K562 (cell line): ENCODE measurements around the gene FAM20B. TPM values are rescaled to one million over a fixed set of nuclear protein-coding genes. Genes with fewer than 3 reads are reported as not detected.

Experiments used
- ATAC-seq: fragments of 200-7000 bp; cut with Tn5 transposase; 3 replicates; pipeline ENCODE4 v1.9.1; 2020; ENCODE audit warnings: moderate library complexity
- BruUV-seq: library from RNA; stranded (reverse); fragments of 400-500 nt; replicated peaks from 2 replicates; lab custom pipeline; 2021; lab: Mats Ljungman, UMichigan
- CTCF ChIA-PET: fragments of 300-600 bp; formaldehyde crosslinking; extraction: SDS; loops from one replicate; lab custom pipeline; 2021; ENCODE audit warnings: low intra/inter-chr PET ratio; lab: Yijun Ruan, JAX
- POLR2A ChIA-PET: fragments of 300-600, 350-650 bp; sonication (Branson Sonifier 250); formaldehyde crosslinking; extraction: SDS; loops from one replicate; lab custom pipeline; 2021; ENCODE audit warnings: antibody characterized with exemption, inconsistent platforms; lab: Yijun Ruan, JAX
- DNase-seq, 4 experiments: peaks; one replicate each; pipeline versions ENCODE4 v3.0.0 to v3.0.0-alpha.2; 2011 to 2018; ENCODE audit warnings: low spot score in 3 of 4, mixed read lengths in 3 of 4; ENCODE audit errors: extremely low read depth in 1 of 4
- FAIRE-seq: peaks from 2 replicates; lab custom pipeline; 2011; peaks lifted over from hg19 to GRCh38; lab: Jason Lieb, UNC
- H2AFZ ChIP-seq: 2 replicates; pipeline ENCODE4 v1.6.0; 2011; ENCODE audit warnings: low read depth, low read length, control low read depth, inconsistent platforms
- H3K27ac ChIP-seq: fragments of 200-600 bp; 3 replicates; pipeline ENCODE4 v1.8.0; 2011; ENCODE audit warnings: low read depth, mild to moderate bottlenecking, control low read depth, inconsistent platforms, low read length, moderate library complexity, mixed read lengths; ENCODE audit errors: extremely low read depth
- H3K27me3 ChIP-seq, 2 experiments: fragments of 300-600 bp in 1 of 2; 2 replicates in 1 of 2; 3 replicates in 1 of 2; pipeline versions ENCODE4 v1.6.0 to v1.8.0; 2011; ENCODE audit warnings: inconsistent platforms in 2 of 2, low read length in 2 of 2, mild to moderate bottlenecking in 1 of 2, mixed read lengths in 1 of 2, moderate library complexity in 1 of 2; ENCODE audit not compliant: control insufficient read depth in 2 of 2, insufficient read depth in 2 of 2
- H3K36me3 ChIP-seq: fragments of 300-600 bp; 3 replicates; pipeline ENCODE4 v1.8.0; 2011; ENCODE audit warnings: mild to moderate bottlenecking, low read length, inconsistent platforms; ENCODE audit not compliant: control insufficient read depth, insufficient read depth
- H3K4me1 ChIP-seq, 2 experiments: fragments of 200-600 bp in 1 of 2; replicated peaks in 1 of 2; 2 replicates in 1 of 2; 3 replicates in 1 of 2; pipeline versions ENCODE4 v1.5.1 to v1.8.0; 2011; ENCODE audit warnings: inconsistent platforms in 2 of 2, low read length in 2 of 2, mild to moderate bottlenecking in 1 of 2, mixed read lengths in 1 of 2, moderate library complexity in 1 of 2; ENCODE audit not compliant: control insufficient read depth in 2 of 2, insufficient read depth in 2 of 2
- H3K4me2 ChIP-seq: 2 replicates; pipeline ENCODE4 v1.6.1; 2011; ENCODE audit warnings: low read length, control low read depth, inconsistent platforms, mixed read lengths; ENCODE audit not compliant: insufficient read depth
- H3K4me3 ChIP-seq: fragments of 200-600 bp; sonication (generic), shearing (Covaris generic); 2 replicates; pipeline ENCODE4 v1.5.1; 2016; ENCODE audit warnings: control low read depth, inconsistent platforms
- H3K79me2 ChIP-seq: fragments of 200-600 bp; 3 replicates; pipeline ENCODE4 v1.8.0; 2011; ENCODE audit warnings: low read length, inconsistent platforms; ENCODE audit not compliant: control insufficient read depth, insufficient read depth
- H3K9ac ChIP-seq, 2 experiments: 2 replicates each; pipeline versions ENCODE4 v1.6.0 to v1.6.1; 2011; ENCODE audit warnings: low read depth in 2 of 2, low read length in 2 of 2, control low read depth in 1 of 2, inconsistent platforms in 1 of 2, mild to moderate bottlenecking in 1 of 2, mixed read lengths in 1 of 2; ENCODE audit not compliant: insufficient read depth in 1 of 2
- H3K9me1 ChIP-seq: one replicate; pipeline ENCODE4 v1.6.0; 2011; ENCODE audit warnings: inconsistent platforms, mild to moderate bottlenecking, low read length, moderate library complexity; ENCODE audit not compliant: control insufficient read depth, insufficient read depth
- H3K9me3 ChIP-seq: replicated peaks from 2 replicates; pipeline ENCODE4 v1.5.1; 2011; ENCODE audit warnings: low read depth, low read length, inconsistent platforms; ENCODE audit not compliant: control insufficient read depth, insufficient read depth
- H4K20me1 ChIP-seq: replicated peaks from 2 replicates; pipeline ENCODE4 v1.6.1; 2011; ENCODE audit warnings: low read length, inconsistent platforms, mixed read lengths; ENCODE audit not compliant: control insufficient read depth, insufficient read depth
- ATF3 ChIP-seq, 2 experiments: fragments of 450-650 bp in 1 of 2; sonication (generic) in 1 of 2; formaldehyde crosslinking in 1 of 2; IDR thresholded peaks in 1 of 2; conservative IDR thresholded peaks in 1 of 2; 2 replicates each; pipeline versions ENCODE4 v1.6.1 to v1.8.1; 2016 to 2023; ENCODE audit warnings: mild to moderate bottlenecking in 2 of 2, moderate library complexity in 2 of 2, inconsistent platforms in 1 of 2, missing genetic modification reagents in 1 of 2
- POLR2G ChIP-seq: fragments of 200-400 bp; formaldehyde crosslinking; IDR thresholded peaks from 2 replicates; pipeline ENCODE4 v1.6.1; 2017; ENCODE audit warnings: low read depth, mild to moderate bottlenecking, antibody characterized with exemption, low read length, moderate library complexity
- YY1 ChIP-seq, 3 experiments: IDR thresholded peaks; 2 replicates each; pipeline ENCODE4 v1.6.1; 2011; ENCODE audit warnings: low read length in 2 of 3, mild to moderate bottlenecking in 2 of 3, moderate library complexity in 2 of 3, borderline replicate concordance in 1 of 3, control low read depth in 1 of 3, low read depth in 1 of 3; ENCODE audit not compliant: insufficient read depth in 3 of 3, insufficient replicate concordance in 2 of 3, control insufficient read depth in 1 of 3, insufficient read length in 1 of 3; ENCODE audit errors: extremely low read depth in 1 of 3
- ZNF384 ChIP-seq: IDR thresholded peaks from 2 replicates; pipeline ENCODE4 v1.6.1; 2012; ENCODE audit warnings: low read depth, low read length, improper control_type of control experiment
- ZNF639 ChIP-seq, 2 experiments: fragments of 200-800 bp in 1 of 2; sonication (Bioruptor generic) in 1 of 2; sonication (generic) in 1 of 2; formaldehyde crosslinking in 1 of 2; IDR thresholded peaks in 1 of 2; conservative IDR thresholded peaks in 1 of 2; 2 replicates each; pipeline versions ENCODE4 v1.5.0 to v1.6.1; 2016 to 2020; ENCODE audit warnings: missing compliant biosample characterization in 1 of 2, missing genetic modification characterization in 1 of 2, missing genetic modification reagents in 1 of 2
- WGBS: fragments of 100-300 bp; shearing (Covaris generic); methylation state at CpG from one replicate; pipeline ENCODE4 v1.1.6; 2016; ENCODE audit warnings: low coverage, mixed read lengths; ENCODE audit not compliant: insufficient coverage; ENCODE audit errors: missing lambda C conversion rate; 5-methylcytosine and 5-hydroxymethylcytosine counted together
- in situ Hi-C: fragments of 300-500 bp; cut with MboI; formaldehyde crosslinking; loops from 4 replicates; pipeline ENCODE4 v1.15.0; 2018; ENCODE audit warnings: inconsistent platforms, mixed read lengths
- intact Hi-C: fragments of 100-400 bp; cut with micrococcal nuclease; formaldehyde crosslinking; loops from 2 replicates; pipeline ENCODE4 v1.14.2; 2022
- polyA plus RNA-seq, 8 experiments: library from polyadenylated mRNA; depleted of rRNA in 4 of 8; stranded (reverse) in 5 of 8; unstranded in 3 of 8; fragments of >200 nt; fragmentation: Nextera tagmentation in 2 of 8; fragmentation: Illumina TruSeq in 1 of 8; extraction: Ambion mirVana in 2 of 8; extraction: Trizol in 1 of 8; gene quantifications; 2 replicates each; pipeline versions ENCODE4 v1.2.1 to v1.2.3, GENCODE V29; 2011 to 2014; ENCODE audit warnings: inconsistent platforms in 1 of 8, missing spikeins in 1 of 8
- total RNA-seq, 7 experiments: library from RNA; depleted of rRNA in 6 of 7; stranded (reverse); fragments of >200 nt in 6 of 7; fragmentation: Illumina TruSeq in 2 of 7; extraction: Trizol in 2 of 7; gene quantifications; 2 replicates each; pipeline versions ENCODE4 v1.2.1 to v1.2.3, GENCODE V29; 2011 to 2021; ENCODE audit warnings: low replicate concordance in 1 of 7

The FAM20B gene
- total and polyA plus RNA-seq, 9 of the 15 experiments (the other 6 are each of a cell fraction or from before 2014, with no cell fraction given): 7.2 to 67.5 (median 42.9) TPM

- no peaks in the 10 kb centered on the region for H3K27me3 ChIP-seq
- TF ChIP-seq POLR2G (peak; percentile 33; the same call in 1 of the 2 replicates), ZNF639 (CRISPR knock-in tag; conservative IDR thresholded peaks at IDR 0.05 in 1 of 2, IDR thresholded peaks at IDR 0.05 in 1 of 2) (no peak), ZNF384 (no peak), YY1 (IDR thresholded peaks at IDR 0.05; ENCODE audit: borderline replicate concordance in 1 of 3, control insufficient read depth in 1 of 3, extremely low read depth in 1 of 3, insufficient read depth in 3 of 3, insufficient read length in 1 of 3, insufficient replicate concordance in 2 of 3, low read depth in 1 of 3, low read length in 2 of 3) (peak in 1 of 3 experiments; percentile 50), ATF3 (IDR thresholded peaks at IDR 0.05) (peak; percentile 39; the same call in 1 of the 2 replicates), ATF3 (CRISPR knock-in tag; conservative IDR thresholded peaks at IDR 0.05) (no peak)
- peaks cover 5% of the 10 kb centered on the region for H4K20me1 ChIP-seq
- no peak for ATAC-seq
- no peaks in the 10 kb centered on the region for H3K9me1 ChIP-seq
- POLR2A ChIA-PET: interaction anchor here (0.9 to 2.5 kb wide), 4 partner anchors 8 to 16 kb away, joined by 3 to 10 read pairs (median 8); no protein-coding TSS in a partner anchor
- no peak for DNase-seq
- peaks cover 57% of the 10 kb centered on the region for H3K79me2 ChIP-seq
- no peak overlapping the region for H2AFZ ChIP-seq
- H3K9ac ChIP-seq: peak overlapping the region in 1 of 2 experiments; percentile 61; a peak in 2 of 4 replicates
- H3K4me1 ChIP-seq: peaks cover 37 to 56% of the 10 kb centered on the region in 2 experiments
- no peak overlapping the region for H3K4me3 ChIP-seq
- BruUV-seq: no TSS peak
- peaks cover 13% of the 10 kb centered on the region; the same call in 2 of the 3 replicates for H3K36me3 ChIP-seq
- 69% methylated on average over 4 of the region's 4 CpGs for WGBS
- no peaks in the 10 kb centered on the region for H3K9me3 ChIP-seq
- intact Hi-C loops (no loop called here), in situ Hi-C loops (no loop called here)
- no peak overlapping the region for H3K4me2 ChIP-seq
- H3K27ac ChIP-seq: no peak overlapping the region
- FAIRE-seq: no peak
- CTCF ChIA-PET: no interaction called here
Measured at GRCh38 chr1:179043266-179043665, 17.6 kb downstream of the FAM20B start.
